ENCODE measurements around the gene GABARAP.

- TF ChIP-seq EZH2phosphoT487 (IDR thresholded peaks at IDR 0.05; ENCODE audit: low read depth, severe bottlenecking, unreplicated experiment) = no peak
- TF ChIP-seq CTCF (IDR thresholded peaks at IDR 0.05; ENCODE audit: poor library complexity) = no peak
Observed at GRCh38 chr17:7237761-7238419, 4.4 kb downstream of the GABARAP start.

Data from hepatocyte (in vitro differentiated cells).